Measurements from ENCODE around the gene GP1BA. TPM values are rescaled to one million over a fixed set of nuclear protein-coding genes. Genes with fewer than 3 reads are reported as not detected.
A peak's percentile ranks its signal among the peaks of the same experiment; 100 is the strongest.

The GP1BA gene
- total RNA-seq, 1 experiment from 2014 or later: 0.15 TPM

GRCh38 chr17:4950746-4951204, 18.7 kb downstream of the GP1BA start, which contains the start of gene ENO3:
Gene ENO3, plus strand, starts transcription at chr17:4951119. Its CDS starts 711 bp downstream, at chr17:4951830.
- Histone ChIP-seq H3K4me1 (ENCODE audit: control insufficient read depth, insufficient read depth, low read length) (peaks cover 16% of the 10 kb centered on the region), H3K27me3 (ENCODE audit: control insufficient read depth, insufficient read depth, low read length) (no peaks in the 10 kb centered on the region), H3K9me3 (ENCODE audit: control insufficient read depth, insufficient read depth, low read depth, low read length) (no peaks in the 10 kb centered on the region), H3K27ac (ENCODE audit: low read length) (peak within 1 kb of the TSS; percentile 94), H3K36me3 (ENCODE audit: control insufficient read depth, insufficient read depth, low read length) (peaks cover 6% of the 10 kb centered on the region), H3K4me3 (ENCODE audit: low read depth in 2 of 2, low read length in 2 of 2) (peak within 1 kb of the TSS; percentile 51 to 67)
- TF ChIP-seq TCF7L2 (IDR thresholded peaks at IDR 0.05; ENCODE audit: low read depth, low read length) (no peak), REST (IDR thresholded peaks at IDR 0.05; ENCODE audit: insufficient read depth in 1 of 2, low read depth in 2 of 2, low read length in 1 of 2) (no peak), POLR2AphosphoS5 (IDR thresholded peaks at IDR 0.05; ENCODE audit: low read depth, low read length) (no peak), CTCF (IDR thresholded peaks at IDR 0.05) (no peak), SIN3A (IDR thresholded peaks at IDR 0.05; ENCODE audit: borderline replicate concordance, insufficient read depth, low read depth, low read length) (no peak)
- ATAC-seq: no peak
- intact Hi-C loops (cut with micrococcal nuclease; ENCODE audit: unreplicated experiment): no loop called here
- no TSS peak for BruUV-seq (replicated peaks)
- CTCF ChIA-PET: no interaction called here
- no peak for DNase-seq (ENCODE audit: low read depth, low spot score)
- POLR2A ChIA-PET: no interaction called here
- in situ Hi-C loops (cut with HindIII; ENCODE audit: low pct_unique_long_range_greater_than_20kb, low sequenced_read_pairs): no loop called here

GRCh38 chr17:4951486-4951885, 19.4 kb downstream of the GP1BA start:
- peak overlapping the region; percentile 51 to 67 for H3K4me3 ChIP-seq (ENCODE audit: low read depth in 2 of 2, low read length in 2 of 2)
- no peaks in the 10 kb centered on the region for H3K27me3 ChIP-seq (ENCODE audit: control insufficient read depth, insufficient read depth, low read length)
- intact Hi-C loops (cut with micrococcal nuclease; ENCODE audit: unreplicated experiment) (no loop called here), in situ Hi-C loops (cut with HindIII; ENCODE audit: low pct_unique_long_range_greater_than_20kb, low sequenced_read_pairs) (no loop called here)
- TF ChIP-seq CTCF (IDR thresholded peaks at IDR 0.05) (no peak), POLR2AphosphoS5 (IDR thresholded peaks at IDR 0.05; ENCODE audit: low read depth, low read length) (no peak), TCF7L2 (IDR thresholded peaks at IDR 0.05; ENCODE audit: low read depth, low read length) (no peak), SIN3A (IDR thresholded peaks at IDR 0.05; ENCODE audit: borderline replicate concordance, insufficient read depth, low read depth, low read length) (no peak), REST (IDR thresholded peaks at IDR 0.05; ENCODE audit: insufficient read depth in 1 of 2, low read depth in 2 of 2, low read length in 1 of 2) (no peak)
- CTCF ChIA-PET: no interaction called here
- ATAC-seq (no peak), DNase-seq (ENCODE audit: low read depth, low spot score) (no peak)
- H3K27ac ChIP-seq (ENCODE audit: low read length): peak overlapping the region; percentile 94
- no peaks in the 10 kb centered on the region for H3K9me3 ChIP-seq (ENCODE audit: control insufficient read depth, insufficient read depth, low read depth, low read length)
- H3K4me1 ChIP-seq (ENCODE audit: control insufficient read depth, insufficient read depth, low read length): peaks cover 16% of the 10 kb centered on the region
- H3K36me3 ChIP-seq (ENCODE audit: control insufficient read depth, insufficient read depth, low read length): peaks cover 4% of the 10 kb centered on the region; the same call in 1 of the 2 replicates
- no TSS peak for BruUV-seq (replicated peaks)
- POLR2A ChIA-PET: no interaction called here
